ENCODE measurements around the gene TMEM207. TPM values are rescaled to one million over a fixed set of nuclear protein-coding genes. Genes with fewer than 3 reads are reported as not detected.

TMEM207 gene
- total and polyA plus RNA-seq, 2 of the 8 experiments (the other 6 are each of a cell fraction or from before 2014, with no cell fraction given) = not detected

- H3K4me3 ChIP-seq (ENCODE audit: extremely low read depth in 1 of 4, insufficient read depth in 2 of 4, low read depth in 3 of 4, low read length in 4 of 4) = no peak overlapping the region
- H2BK120ac ChIP-seq (replicated peaks; ENCODE audit: low read depth, low read length) = no peak overlapping the region
- H3K9me3 ChIP-seq (ENCODE audit: insufficient read depth in 2 of 2, low read depth in 1 of 2, low read length in 1 of 2) = no peaks in the 10 kb centered on the region
- TF ChIP-seq YY1 (IDR thresholded peaks at IDR 0.05; ENCODE audit: low read depth, low read length) = no peak
- no peak for TF ChIP-seq USF2 (IDR thresholded peaks at IDR 0.05; ENCODE audit: low read length)
- no peak for TF ChIP-seq POU5F1 (IDR thresholded peaks at IDR 0.05; ENCODE audit: low read depth, low read length)
- no peak for TF ChIP-seq PHF8 (conservative IDR thresholded peaks at IDR 0.05; ENCODE audit: low read depth, low read length)
- no peak for TF ChIP-seq BACH1 (IDR thresholded peaks at IDR 0.05; ENCODE audit: low read length)
- TF ChIP-seq CTBP2 (IDR thresholded peaks at IDR 0.05; ENCODE audit: borderline replicate concordance, insufficient read depth, insufficient read length, low read length) = no peak
- no peak for TF ChIP-seq KDM1A (IDR thresholded peaks at IDR 0.05; ENCODE audit: borderline replicate concordance, low read length)
- no peaks in the 10 kb centered on the region for H3K23me2 ChIP-seq (ENCODE audit: low read depth, low read length)
- H2BK15ac ChIP-seq (ENCODE audit: low read length) = no peak overlapping the region
- H3K4me2 ChIP-seq (ENCODE audit: insufficient read depth in 1 of 2, low read depth in 2 of 2, low read length in 2 of 2) = no peak overlapping the region
- H3K36me3 ChIP-seq (ENCODE audit: control insufficient read depth in 2 of 4, insufficient read depth in 4 of 4, low read length in 3 of 4) = no peaks in the 10 kb centered on the region
- H3K79me1 ChIP-seq (ENCODE audit: low read depth, low read length) = no peaks in the 10 kb centered on the region
- no peak overlapping the region for H4K8ac ChIP-seq (ENCODE audit: extremely low read depth, insufficient read depth, low read length)
- no peak overlapping the region for H2BK12ac ChIP-seq (ENCODE audit: low read depth, low read length)
- no peak overlapping the region for H3K56ac ChIP-seq (replicated peaks; ENCODE audit: insufficient read length, low read depth, low read length)
- H3K27ac ChIP-seq (ENCODE audit: low read depth, low read length) = no peak overlapping the region
- no peak for DNase-seq (ENCODE audit: low read depth in 1 of 2, low spot score in 2 of 2)
- no peaks in the 10 kb centered on the region for H3K79me2 ChIP-seq (ENCODE audit: control insufficient read depth in 1 of 2, insufficient read depth in 2 of 2, low read length in 2 of 2)
- WGBS, 2 experiments (ENCODE audit: extremely low coverage in 1 of 2, insufficient coverage in 1 of 2, insufficient read length in 1 of 2, insufficient replicate concordance in 2 of 2, low coverage in 1 of 2, low lambda C conversion rate in 2 of 2, missing lambda C conversion rate in 1 of 2) = 94% methylated on average over 2 of the region's 2 CpGs; no CpG with 5 or more reads in 1 of the 2 experiments
- CTCF ChIA-PET (ENCODE audit: partially characterized antibody) = interaction anchor here (0.7 kb wide), 1 partner anchor 1992 kb away, joined by 3 read pairs; no protein-coding TSS in a partner anchor
- H2AK5ac ChIP-seq (ENCODE audit: low read depth, low read length) = no peak overlapping the region
- no peak overlapping the region for H4K91ac ChIP-seq (replicated peaks; ENCODE audit: insufficient read length, low read length)
- H4K20me1 ChIP-seq (replicated peaks in 1 of 2; ENCODE audit: control insufficient read depth in 1 of 2, insufficient read depth in 2 of 2, low read length in 2 of 2) = no peaks in the 10 kb centered on the region
- H3K4ac ChIP-seq (replicated peaks; ENCODE audit: insufficient read length, low read depth, low read length) = no peak overlapping the region
- H2AFZ ChIP-seq (ENCODE audit: low read length) = no peak overlapping the region
- no peak overlapping the region for H3K18ac ChIP-seq (ENCODE audit: extremely low read depth, low read length)
- H3K4me1 ChIP-seq (replicated peaks in 1 of 4; ENCODE audit: control insufficient read depth in 3 of 4, insufficient read depth in 4 of 4, low read length in 3 of 4) = no peaks in the 10 kb centered on the region
- H4K5ac ChIP-seq (ENCODE audit: insufficient read length, low read depth, low read length) = no peak overlapping the region
- H2BK20ac ChIP-seq (ENCODE audit: low read length) = no peak overlapping the region
- no peak overlapping the region for H3K9ac ChIP-seq (replicated peaks in 1 of 4; ENCODE audit: extremely low read depth in 1 of 4, low read depth in 3 of 4, low read length in 3 of 4)
- H3K27me3 ChIP-seq (replicated peaks in 1 of 4; ENCODE audit: control insufficient read depth in 3 of 4, extremely low read depth in 1 of 4, insufficient read depth in 3 of 4, low read length in 3 of 4) = no peaks in the 10 kb centered on the region
- POLR2A ChIA-PET (ENCODE audit: partially characterized antibody) = no interaction called here
- H3K23ac ChIP-seq (ENCODE audit: insufficient read length) = no peak overlapping the region
- no peak for FAIRE-seq
- no peak overlapping the region for H2BK5ac ChIP-seq (ENCODE audit: low read depth, low read length)
- H3K14ac ChIP-seq (ENCODE audit: insufficient read length) = no peak overlapping the region
These were observed 20.0 kb downstream of the TMEM207 start for GRCh38 chr3:190429681-190430080.

All from H1 (cell line).